GM21515 (cell line): ENCODE measurements around the gene ZNF860.
"Not testable (repeated sequence)": the region's sequence is repeated elsewhere in the genome, so short reads cannot be mapped to it uniquely, and the experiment has no call there.

Experiments used
- ATAC-seq: cut with Tn5 transposase; IDR thresholded peaks from one replicate; pipeline ENCODE4 v1.9.1; 2021; ENCODE audit not compliant: unreplicated experiment

The ZNF860 gene

GRCh38 chr3:31996195-31996594 lies 14.6 kb downstream of the ZNF860 start:
- peak; percentile 53 for ATAC-seq

DNA sequence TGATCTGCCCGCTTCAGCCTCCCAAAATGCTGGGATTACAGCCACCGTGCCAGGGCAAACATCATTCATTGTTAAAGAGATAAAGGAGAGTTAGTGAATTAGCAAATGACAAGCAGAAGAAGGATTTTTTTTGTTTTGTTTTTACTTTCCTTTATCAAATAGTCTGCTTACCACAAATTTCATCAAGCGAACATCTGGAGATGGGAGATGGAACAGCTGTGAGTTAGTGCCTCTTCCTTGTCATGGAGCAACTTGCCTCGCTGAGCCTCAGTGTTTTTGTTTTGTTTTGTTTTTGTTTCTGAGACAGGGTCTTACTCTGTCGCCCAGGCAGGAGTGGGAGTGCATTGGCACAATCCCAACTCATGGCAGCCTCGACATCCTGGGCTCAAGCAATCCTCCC lies 15.9 kb downstream of the ZNF860 start:
- no peak for ATAC-seq

DNA sequence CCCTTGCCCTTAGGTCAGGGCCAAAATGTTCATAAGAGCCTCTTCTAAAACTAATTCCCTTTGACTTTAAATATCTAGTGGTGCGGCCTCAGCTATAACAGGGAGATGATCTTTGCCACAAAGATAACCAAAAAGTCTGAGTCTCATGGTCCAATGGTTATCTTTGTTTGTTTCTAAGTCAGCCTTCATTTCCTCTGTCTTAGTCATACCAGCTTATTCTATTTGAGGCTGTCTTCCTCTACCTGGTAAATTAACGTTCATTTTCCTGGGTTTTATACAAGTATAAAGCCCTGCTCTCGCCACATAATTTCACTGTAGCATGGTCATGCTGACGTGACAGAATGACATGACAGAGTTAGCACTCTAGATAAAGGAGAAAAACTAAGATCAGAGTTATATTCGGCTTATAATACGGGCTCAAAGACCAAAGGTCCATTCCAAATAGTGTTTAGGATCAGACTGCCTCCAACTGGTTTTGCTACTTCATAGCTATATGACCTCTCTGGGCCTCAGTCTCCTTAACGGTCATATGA lies 18.4 kb downstream of the ZNF860 start:
- ATAC-seq = peak; percentile 40

GRCh38 chr3:32000877-32001276 lies 19.3 kb downstream of the ZNF860 start:
- no peak for ATAC-seq

- ATAC-seq = no peak
Measured at GRCh38 chr3:32002561-32003368, 21.2 kb downstream of the ZNF860 start.

- ATAC-seq = no peak
Measured at GRCh38 chr3:32003380-32003779, 21.8 kb downstream of the ZNF860 start.

DNA sequence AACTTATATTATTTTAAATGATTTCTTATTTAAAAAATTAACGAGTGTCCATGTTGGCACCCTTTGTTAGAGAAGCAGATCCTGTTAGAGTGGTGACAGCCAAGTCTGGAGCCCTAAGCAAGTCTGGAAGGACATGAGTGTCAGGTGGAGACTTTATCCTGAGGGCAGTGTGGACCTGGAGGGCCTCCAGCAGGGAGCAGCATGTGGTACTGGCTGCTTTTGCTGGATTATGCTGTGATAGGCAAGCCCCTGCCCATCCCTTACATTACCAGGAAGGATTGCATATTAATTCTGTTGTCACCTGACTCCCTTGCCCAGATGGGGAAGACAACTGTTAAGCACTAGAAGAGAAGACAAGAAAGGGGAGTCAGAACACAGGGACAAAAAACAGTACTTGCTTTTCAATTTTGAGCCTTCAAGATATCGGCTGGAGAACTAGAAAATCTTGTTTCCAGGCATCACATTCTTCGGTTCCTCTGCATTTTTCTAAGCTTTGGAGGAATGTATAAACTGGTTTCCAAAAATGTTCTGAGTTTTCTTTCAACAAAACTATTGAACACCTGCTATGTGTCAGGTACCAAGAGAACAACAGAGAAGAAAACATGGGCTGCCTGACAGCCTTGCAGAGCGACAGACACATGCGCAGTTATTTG lies 22.7 kb downstream of the ZNF860 start:
- ATAC-seq = no peak

DNA sequence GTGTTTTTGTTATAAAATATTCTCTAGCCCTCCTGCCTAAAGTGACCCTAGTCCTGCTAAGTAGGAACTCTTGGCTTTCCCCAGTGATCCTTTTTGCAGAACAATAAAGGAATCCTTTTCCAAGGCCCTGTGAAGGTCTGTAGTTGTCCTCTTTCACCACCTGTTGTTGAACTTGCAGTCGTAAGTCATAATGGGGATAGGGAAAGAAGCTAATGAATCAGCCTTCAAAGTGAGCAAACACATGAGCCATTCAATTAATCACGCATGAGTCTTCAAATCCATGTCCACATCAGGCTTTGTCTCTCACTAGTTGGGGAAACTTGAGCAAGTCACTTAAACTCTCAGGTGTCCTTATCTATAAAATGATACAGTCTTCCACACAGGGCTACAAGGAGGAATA lies 27.6 kb downstream of the ZNF860 start:
- no peak for ATAC-seq

DNA sequence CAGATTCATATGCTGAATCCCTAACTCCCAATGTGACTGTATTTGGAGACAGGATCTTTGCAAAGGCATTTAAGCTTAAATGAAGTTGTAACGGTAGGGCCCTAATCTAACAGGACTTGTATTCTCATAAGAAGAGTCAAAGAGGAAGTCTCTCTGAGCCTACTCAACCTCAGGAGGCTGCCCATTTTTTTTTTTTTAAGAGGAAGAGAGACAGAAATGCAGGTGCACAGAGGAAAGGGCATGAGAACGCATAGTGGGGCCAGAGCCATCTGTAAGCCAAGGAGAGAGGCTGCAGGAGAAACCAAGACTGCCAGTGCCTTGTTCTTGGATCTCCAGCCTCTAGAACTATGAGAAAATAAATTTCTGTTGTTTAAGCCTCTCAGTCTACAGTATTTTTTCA lies 28.4 kb downstream of the ZNF860 start:
- peak; percentile 52 for ATAC-seq

DNA sequence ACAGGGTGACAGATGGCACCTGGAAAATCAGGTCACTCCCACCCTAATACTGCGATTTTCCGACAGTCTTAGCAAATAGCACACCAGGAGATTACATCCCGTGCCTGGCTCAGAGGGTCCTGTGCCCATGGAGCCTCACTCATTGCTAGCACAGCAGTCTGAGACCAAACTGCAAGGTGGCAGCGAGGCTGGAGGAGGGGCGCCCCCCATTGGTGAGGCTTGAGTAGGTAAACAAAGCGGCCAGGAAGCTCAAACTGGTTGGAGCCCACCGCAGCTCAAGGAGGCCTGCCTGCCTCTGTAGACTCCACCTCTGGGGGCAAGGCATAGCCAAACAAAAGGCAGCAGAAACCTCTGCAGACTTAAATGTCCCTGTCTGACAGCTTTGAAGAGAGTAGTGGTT lies 29.1 kb downstream of the ZNF860 start:
- not testable (repeated sequence) for ATAC-seq

DNA sequence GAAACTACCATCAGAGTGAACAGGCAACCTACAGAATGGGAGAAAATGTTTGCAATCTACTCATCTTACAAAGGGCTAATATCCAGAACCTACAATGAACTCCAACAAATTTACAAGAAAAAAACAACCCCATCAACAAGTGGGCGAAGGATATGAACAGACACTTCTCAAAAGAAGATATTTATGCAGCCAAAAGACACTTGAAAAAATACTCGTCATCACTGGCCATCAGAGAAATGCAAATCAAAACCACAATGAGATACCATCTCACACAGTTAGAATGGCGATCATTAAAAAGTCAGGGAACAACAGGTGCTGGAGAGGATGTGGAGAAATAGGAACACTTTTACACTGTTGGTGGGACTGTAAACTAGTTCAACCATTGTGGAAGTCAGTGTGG lies 34.1 kb downstream of the ZNF860 start:
- not testable (repeated sequence) for ATAC-seq

- ATAC-seq = no peak
Measured at GRCh38 chr3:32017286-32017685, 35.7 kb downstream of the ZNF860 start.

DNA sequence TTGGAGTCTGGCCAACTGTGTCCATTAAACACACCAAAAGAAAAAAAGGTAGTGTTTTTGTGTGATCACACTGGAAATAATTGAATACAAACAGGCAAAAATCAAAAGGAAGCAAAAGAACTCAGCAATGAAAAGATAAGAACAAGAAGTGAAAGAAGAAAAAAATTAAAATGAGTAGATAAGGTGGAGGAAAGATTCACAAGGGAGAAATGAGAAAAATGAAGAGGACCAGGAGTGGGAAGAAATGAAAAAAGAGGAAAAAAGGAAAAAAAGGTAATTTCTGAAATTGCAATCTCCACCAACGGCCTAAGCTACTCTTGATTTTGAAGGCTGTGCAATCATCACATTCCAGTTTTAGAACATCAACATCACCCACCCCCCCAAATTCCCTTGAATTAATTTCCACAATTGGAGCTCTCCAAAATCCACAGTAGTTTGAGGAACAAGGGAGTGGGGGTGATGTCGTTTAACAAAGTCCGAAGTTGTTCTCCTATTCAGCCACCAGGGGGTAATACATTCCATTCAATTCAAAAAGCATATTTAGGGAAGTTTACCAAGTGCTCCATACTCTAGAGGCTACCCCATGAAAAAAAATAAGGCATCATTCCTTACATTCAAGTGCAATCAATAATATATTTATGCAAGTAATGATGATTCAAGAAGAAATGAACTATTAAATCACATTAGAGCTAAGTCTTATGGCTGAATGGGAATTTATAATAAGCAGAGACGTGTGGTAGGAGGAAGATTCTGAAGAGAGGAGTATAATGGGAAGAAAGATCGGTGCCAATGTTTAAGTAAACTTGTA lies 37.4 kb downstream of the ZNF860 start:
- ATAC-seq = no peak

DNA sequence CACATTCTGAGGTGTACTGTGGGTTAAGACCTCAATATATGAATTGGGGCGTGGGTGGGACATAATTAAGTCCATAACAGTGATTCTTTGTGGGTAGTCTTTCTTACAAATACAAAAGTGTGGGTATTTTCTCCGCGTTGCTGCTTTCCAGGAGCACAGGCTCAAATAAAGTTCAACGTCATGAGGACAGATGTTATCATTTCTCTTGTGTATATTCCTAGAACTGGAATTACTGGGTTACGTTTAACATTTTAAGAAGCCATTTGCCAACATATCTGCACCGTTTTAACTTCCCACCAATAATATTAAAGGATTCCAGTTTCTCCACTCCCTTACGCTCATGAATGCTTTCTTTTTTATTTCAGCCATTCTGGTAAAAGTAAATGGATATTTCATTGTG lies 39.6 kb downstream of the ZNF860 start:
- ATAC-seq = no peak

DNA sequence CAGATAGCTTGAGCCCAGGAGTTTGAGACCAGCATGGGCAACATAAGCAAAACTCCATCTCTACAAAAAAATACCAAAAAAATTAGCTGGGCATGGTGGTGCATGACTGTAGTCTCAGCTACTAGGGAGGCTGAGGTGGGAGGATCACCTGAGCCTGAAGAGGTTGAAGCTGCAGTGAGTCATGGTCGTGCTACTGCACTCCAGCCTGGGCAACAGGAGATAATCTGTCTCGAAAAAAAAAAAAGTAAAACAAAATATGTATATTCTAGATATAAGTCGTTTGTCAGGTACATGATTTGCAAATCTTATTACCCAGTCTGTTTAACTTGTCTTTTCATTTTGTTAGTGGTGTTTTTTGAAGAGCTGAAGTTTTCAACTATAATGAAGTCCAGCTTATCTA lies 40.2 kb downstream of the ZNF860 start:
- no peak for ATAC-seq

GRCh38 chr3:32022947-32023346 lies 41.4 kb downstream of the ZNF860 start:
- no peak for ATAC-seq

GRCh38 chr3:32026593-32026992 lies 45.0 kb downstream of the ZNF860 start:
- ATAC-seq = no peak

- ATAC-seq = no peak
Measured at GRCh38 chr3:32037932-32038267, 56.4 kb downstream of the ZNF860 start.

DNA sequence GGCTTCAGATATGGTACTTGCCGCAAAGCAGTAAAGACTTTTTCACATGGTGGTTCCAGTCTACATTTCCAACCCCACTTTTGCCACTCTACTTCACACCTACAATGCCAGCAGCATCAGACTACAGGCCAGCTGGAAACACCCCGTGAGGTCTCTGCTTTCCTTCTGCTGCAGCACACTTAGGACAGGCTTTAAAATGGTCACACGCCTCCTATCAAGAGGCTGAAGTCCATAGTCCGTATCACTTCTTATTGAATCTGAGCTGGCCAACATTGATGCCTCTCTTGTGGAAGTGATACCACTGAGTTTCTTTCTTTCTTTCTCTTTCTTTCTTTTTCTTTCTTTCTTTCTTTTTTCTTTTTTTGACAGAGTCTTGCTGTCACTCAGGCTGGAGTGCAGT lies 59.8 kb downstream of the ZNF860 start:
- ATAC-seq = no peak
